IMR-90 (cell line): Measurements from ENCODE around the gene FNDC11.

Experiments
- BHLHE40 ChIP-seq: fragments of 150-350 bp; IDR thresholded peaks from 2 replicates; pipeline ENCODE4 v1.6.1; 2016; ENCODE audit warnings: mild to moderate bottlenecking, low read depth, low read length
- CEBPB ChIP-seq: IDR thresholded peaks from 2 replicates; pipeline ENCODE4 v1.6.1; 2012; ENCODE audit warnings: low read depth, low read length, improper control_type of control experiment
- CTCF ChIP-seq: conservative IDR thresholded peaks from 2 replicates; pipeline ENCODE4 v1.5.1; 2012; ENCODE audit warnings: mild to moderate bottlenecking, low read depth, low read length, improper control_type of control experiment
- FOS ChIP-seq: fragments of 150-350 bp; IDR thresholded peaks from 2 replicates; pipeline ENCODE4 v1.6.1; 2016; ENCODE audit warnings: low read depth, low read length
- MAFK ChIP-seq: IDR thresholded peaks from 2 replicates; pipeline ENCODE4 v1.6.1; 2012; ENCODE audit warnings: low read depth, low read length, improper control_type of control experiment
- MAZ ChIP-seq: IDR thresholded peaks from 2 replicates; pipeline ENCODE4 v1.6.1; 2012; ENCODE audit warnings: low read depth, mild to moderate bottlenecking, low read length, improper control_type of control experiment, moderate library complexity, borderline replicate concordance
- NFE2L2 ChIP-seq: fragments of 150-350 bp; IDR thresholded peaks from 2 replicates; pipeline ENCODE4 v1.6.1; 2016; ENCODE audit warnings: low read depth, mild to moderate bottlenecking, low read length
- POLR2A ChIP-seq: IDR thresholded peaks from 2 replicates; pipeline ENCODE4 v1.6.1; 2012; ENCODE audit warnings: mild to moderate bottlenecking, low read depth, low read length
- RAD21 ChIP-seq: IDR thresholded peaks from 2 replicates; pipeline ENCODE4 v1.6.1; 2012; ENCODE audit warnings: low read length, improper control_type of control experiment
- RFX5 ChIP-seq: IDR thresholded peaks from 2 replicates; pipeline ENCODE4 v1.8.0; 2012; ENCODE audit warnings: low read depth, mild to moderate bottlenecking, low read length, moderate library complexity
- SMC3 ChIP-seq: fragments of 150-350 bp; IDR thresholded peaks from 2 replicates; pipeline ENCODE4 v1.6.1; 2016; ENCODE audit warnings: low read depth, mild to moderate bottlenecking, antibody characterized with exemption, low read length, moderate library complexity
- USF2 ChIP-seq: fragments of 150-350 bp; IDR thresholded peaks from 2 replicates; pipeline ENCODE4 v1.6.1; 2017; ENCODE audit warnings: mild to moderate bottlenecking, antibody characterized with exemption, low read length, low read depth
- TF ChIP-seq, protein P1 (sequence below): fragments of 150-350 bp; IDR thresholded peaks from 2 replicates; pipeline ENCODE4 v1.6.1; 2016; ENCODE audit warnings: low read depth, mild to moderate bottlenecking, low read length, moderate library complexity, borderline replicate concordance

GRCh38 chr20:63576311-63576710, 22.4 kb downstream of the FNDC11 start:
- no peak for TF ChIP-seq CEBPB
- no peak for TF ChIP-seq RAD21
- TF ChIP-seq CTCF, result no peak
- TF ChIP-seq MAZ, result no peak
- no peak for TF ChIP-seq SMC3
- no peak for TF ChIP-seq POLR2A
- no peak for TF ChIP-seq NFE2L2
- no peak for TF ChIP-seq USF2
- TF ChIP-seq BHLHE40, result no peak
- no peak for TF ChIP-seq RFX5
- TF ChIP-seq MAFK, result no peak
- TF ChIP-seq, protein P1, sequence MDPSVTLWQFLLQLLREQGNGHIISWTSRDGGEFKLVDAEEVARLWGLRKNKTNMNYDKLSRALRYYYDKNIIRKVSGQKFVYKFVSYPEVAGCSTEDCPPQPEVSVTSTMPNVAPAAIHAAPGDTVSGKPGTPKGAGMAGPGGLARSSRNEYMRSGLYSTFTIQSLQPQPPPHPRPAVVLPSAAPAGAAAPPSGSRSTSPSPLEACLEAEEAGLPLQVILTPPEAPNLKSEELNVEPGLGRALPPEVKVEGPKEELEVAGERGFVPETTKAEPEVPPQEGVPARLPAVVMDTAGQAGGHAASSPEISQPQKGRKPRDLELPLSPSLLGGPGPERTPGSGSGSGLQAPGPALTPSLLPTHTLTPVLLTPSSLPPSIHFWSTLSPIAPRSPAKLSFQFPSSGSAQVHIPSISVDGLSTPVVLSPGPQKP, result no peak
- no peak for TF ChIP-seq FOS
